DOHH2 (cell line): ENCODE measurements around the gene FREM3.
"Not testable (repeated sequence)": the region's sequence is repeated elsewhere in the genome, so short reads cannot be mapped to it uniquely, and the experiment has no call there.

Experiments
- H3F3A ChIP-seq: fragments of 200-600 bp; sonication (generic), shearing (Covaris generic); 2 replicates; pipeline ENCODE4 v1.6.0; 2016; ENCODE audit warnings: antibody characterized with exemption, mild to moderate bottlenecking; ENCODE audit not compliant: control insufficient read depth, insufficient read depth
- H3K27ac ChIP-seq: fragments of 200-600 bp; sonication (generic); 2 replicates; pipeline ENCODE4 v1.5.1; 2014; ENCODE audit warnings: low read depth, mild to moderate bottlenecking, low read length, moderate library complexity
- H3K27me3 ChIP-seq: fragments of 200-600 bp; sonication (generic); 2 replicates; pipeline ENCODE4 v1.6.1; 2014; ENCODE audit warnings: mild to moderate bottlenecking, low read length, mixed read lengths; ENCODE audit not compliant: control insufficient read depth
- H3K36me3 ChIP-seq: fragments of 200-600 bp; sonication (generic); 2 replicates; pipeline ENCODE4 v1.6.1; 2014; ENCODE audit warnings: mild to moderate bottlenecking, low read length, moderate library complexity, mixed read lengths; ENCODE audit not compliant: control insufficient read depth
- H3K4me1 ChIP-seq: fragments of 200-600 bp; sonication (generic); 2 replicates; pipeline ENCODE4 v1.6.1; 2014; ENCODE audit warnings: mild to moderate bottlenecking, low read length, mixed read lengths; ENCODE audit not compliant: control insufficient read depth
- H3K4me2 ChIP-seq: fragments of 200-600 bp; sonication (generic); 2 replicates; pipeline ENCODE4 v1.6.0; 2014; ENCODE audit warnings: mild to moderate bottlenecking, low read length, moderate library complexity
- H3K4me3 ChIP-seq: fragments of 200-600 bp; sonication (generic); 2 replicates; pipeline ENCODE4 v1.5.1; 2014; ENCODE audit warnings: mild to moderate bottlenecking, low read length, mixed read lengths
- H3K79me2 ChIP-seq: fragments of 200-600 bp; sonication (generic); 2 replicates; pipeline ENCODE4 v1.6.1; 2014; ENCODE audit warnings: mild to moderate bottlenecking, low read length, mixed read lengths; ENCODE audit not compliant: control insufficient read depth
- H3K9me2 ChIP-seq: fragments of 200-600 bp; sonication (generic); replicated peaks from 2 replicates; pipeline ENCODE4 v1.6.1; 2014; ENCODE audit warnings: mild to moderate bottlenecking, low read length, mixed read lengths; ENCODE audit not compliant: control insufficient read depth
- H3K9me3 ChIP-seq: fragments of 200-600 bp; sonication (generic); 2 replicates; pipeline ENCODE4 v1.6.1; 2014; ENCODE audit warnings: antibody characterized with exemption, low read length, mixed read lengths; ENCODE audit not compliant: control insufficient read depth, insufficient read depth
- H4K20me1 ChIP-seq: fragments of 200-600 bp; sonication (generic); 2 replicates; pipeline ENCODE4 v1.6.0; 2014; ENCODE audit warnings: low read depth, mild to moderate bottlenecking, antibody characterized with exemption, low read length, moderate library complexity; ENCODE audit not compliant: control insufficient read depth, insufficient read depth
- CTCF ChIP-seq: fragments of 200-600 bp; sonication (generic); IDR thresholded peaks from one replicate; pipeline ENCODE4 v1.5.1; 2014; ENCODE audit warnings: antibody characterized with exemption, mild to moderate bottlenecking, low read depth, low read length; ENCODE audit not compliant: poor library complexity, severe bottlenecking
- EZH2phosphoT487 ChIP-seq: fragments of 200-600 bp; sonication (generic); IDR thresholded peaks from 2 replicates; pipeline ENCODE4 v1.6.1; 2017; ENCODE audit warnings: borderline replicate concordance, mild to moderate bottlenecking, antibody characterized with exemption, low read length, moderate library complexity, mixed read lengths

The FREM3 gene

GRCh38 chr4:143742834-143743233 is 42.4 kb upstream of the FREM3 start:
- H3K36me3 ChIP-seq, result no peaks in the 10 kb centered on the region
- H3K9me3 ChIP-seq, result no peaks in the 10 kb centered on the region
- H3F3A ChIP-seq, result no peaks in the 10 kb centered on the region
- no peaks in the 10 kb centered on the region for H3K79me2 ChIP-seq
- H3K27me3 ChIP-seq, result no peaks in the 10 kb centered on the region
- no peaks in the 10 kb centered on the region for H3K9me2 ChIP-seq
- no peak overlapping the region for H3K4me2 ChIP-seq
- no peaks in the 10 kb centered on the region for H3K4me1 ChIP-seq
- TF ChIP-seq CTCF (no peak), EZH2phosphoT487 (no peak)
- H3K27ac ChIP-seq, result no peak overlapping the region
- no peaks in the 10 kb centered on the region for H4K20me1 ChIP-seq
- no peak overlapping the region for H3K4me3 ChIP-seq

GRCh38 chr4:143736861-143737260 is 36.4 kb upstream of the FREM3 start:
- TF ChIP-seq CTCF, result no peak
- no peak for TF ChIP-seq EZH2phosphoT487
- Histone ChIP-seq H3K4me2 (no peak overlapping the region), H4K20me1 (no peaks in the 10 kb centered on the region), H3K9me2 (no peaks in the 10 kb centered on the region), H3K79me2 (no peaks in the 10 kb centered on the region), H3K27me3 (no peaks in the 10 kb centered on the region), H3K36me3 (no peaks in the 10 kb centered on the region), H3K4me1 (no peaks in the 10 kb centered on the region), H3K9me3 (no peaks in the 10 kb centered on the region), H3K27ac (no peak overlapping the region), H3K4me3 (no peak overlapping the region), H3F3A (no peaks in the 10 kb centered on the region)

- H3K36me3 ChIP-seq, H3K27me3 ChIP-seq, H3K27ac ChIP-seq, H3K4me1 ChIP-seq, H4K20me1 ChIP-seq, H3F3A ChIP-seq, H3K9me2 ChIP-seq, H3K4me2 ChIP-seq, H3K4me3 ChIP-seq, H3K79me2 ChIP-seq, H3K9me3 ChIP-seq: not testable (repeated sequence)
These were observed 35.6 kb upstream of the FREM3 start for GRCh38 chr4:143736061-143736460.

- Histone ChIP-seq H3K4me1 (no peaks in the 10 kb centered on the region), H3K4me3 (no peak overlapping the region), H3K4me2 (no peak overlapping the region), H3K9me2 (no peaks in the 10 kb centered on the region), H3K9me3 (no peaks in the 10 kb centered on the region), H3K27me3 (no peaks in the 10 kb centered on the region), H3K27ac (no peak overlapping the region), H3F3A (no peaks in the 10 kb centered on the region), H4K20me1 (no peaks in the 10 kb centered on the region), H3K79me2 (no peaks in the 10 kb centered on the region), H3K36me3 (no peaks in the 10 kb centered on the region)
- TF ChIP-seq EZH2phosphoT487 (no peak), CTCF (no peak)
These were observed 27.7 kb upstream of the FREM3 start for GRCh38 chr4:143728166-143728565.
